ENCODE data around the gene SIK2.
A peak's percentile ranks its signal among the peaks of the same experiment; 100 is the strongest.
"Not testable (repeated sequence)": the region's sequence is repeated elsewhere in the genome, so short reads cannot be mapped to it uniquely, and the experiment has no call there.

The SIK2 gene

DNA sequence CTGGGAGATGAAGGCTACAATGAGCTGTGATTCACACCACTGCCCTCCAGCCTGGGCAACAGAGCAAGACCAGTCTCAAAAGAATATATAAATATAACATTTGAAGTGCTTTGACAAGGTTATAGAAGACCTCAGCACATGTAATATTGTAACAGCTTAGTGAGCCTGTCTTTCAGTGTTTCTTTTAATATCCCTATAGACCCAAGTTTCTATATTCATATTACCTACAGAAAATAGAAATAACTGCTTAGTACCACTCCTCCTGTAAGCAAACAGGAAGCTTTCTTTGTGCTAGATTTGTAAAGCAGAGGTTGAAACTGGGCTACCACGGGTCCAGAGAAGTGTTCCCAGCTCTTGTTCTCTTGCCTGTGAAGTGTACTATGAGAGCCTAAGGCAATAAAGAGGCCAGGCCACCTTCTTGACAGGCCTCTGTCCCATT, 95.7 kb downstream of the SIK2 start:
- no peak for DNase-seq

DNA sequence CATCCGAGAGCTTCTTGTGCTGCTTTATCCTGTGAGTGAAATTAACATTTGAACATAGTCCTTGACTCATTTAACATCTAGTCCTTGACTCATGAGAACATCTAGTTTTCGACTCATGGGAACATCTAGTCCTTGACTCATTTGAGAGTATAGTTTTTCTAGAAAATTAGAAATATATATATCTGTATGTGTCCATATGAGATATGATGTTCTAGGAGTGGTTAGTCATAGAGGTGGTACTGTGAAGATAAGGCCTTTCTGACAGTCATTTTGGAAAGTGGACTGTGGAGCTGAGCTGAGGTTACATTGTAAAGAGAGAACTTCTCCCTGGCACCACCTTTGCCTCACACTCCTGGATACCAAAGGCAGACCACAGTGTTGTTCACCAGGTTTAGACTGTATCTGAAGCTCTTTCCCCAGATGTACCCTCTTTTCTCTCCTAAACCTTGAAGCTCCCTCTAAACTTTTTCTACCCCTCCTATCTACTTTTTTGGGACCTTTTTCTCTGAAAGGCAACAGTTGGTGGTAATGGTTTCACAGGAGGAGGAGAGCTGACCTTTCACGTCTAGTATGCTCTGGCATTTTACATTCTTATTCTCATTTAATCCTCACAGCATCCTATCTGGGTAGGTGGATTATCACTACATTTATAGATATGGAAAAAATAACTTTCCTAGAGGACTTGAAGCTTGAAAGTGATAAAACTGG, 96.8 kb downstream of the SIK2 start:
- DNase-seq, result no peak

DNA sequence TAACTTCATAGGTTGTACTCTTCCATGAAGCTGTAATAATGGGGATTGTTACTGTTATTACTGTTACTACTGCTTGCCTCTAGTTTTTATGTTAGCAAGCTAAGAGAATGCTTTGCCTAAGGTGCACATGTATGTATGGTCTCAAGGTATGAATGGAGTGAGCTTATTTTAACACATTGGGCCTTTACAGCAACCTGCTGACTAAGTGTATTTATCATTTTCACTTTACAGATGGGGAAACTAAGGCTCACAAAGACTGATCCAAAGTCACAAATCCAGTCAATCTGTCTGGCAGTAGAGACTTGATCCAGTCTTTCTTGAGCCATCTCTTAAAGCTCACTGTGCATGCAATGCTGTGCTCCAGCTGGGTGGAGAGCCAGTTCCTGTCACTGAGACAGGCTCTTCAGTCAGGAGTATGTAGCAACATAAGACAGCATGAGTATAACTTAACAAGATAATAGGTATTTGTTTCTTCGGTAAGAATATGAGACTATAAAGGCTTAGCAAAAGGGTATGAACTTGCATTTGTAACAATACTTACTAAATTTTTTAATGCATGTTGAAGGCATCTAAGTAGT, 97.4 kb downstream of the SIK2 start:
- no peak for DNase-seq

DNA sequence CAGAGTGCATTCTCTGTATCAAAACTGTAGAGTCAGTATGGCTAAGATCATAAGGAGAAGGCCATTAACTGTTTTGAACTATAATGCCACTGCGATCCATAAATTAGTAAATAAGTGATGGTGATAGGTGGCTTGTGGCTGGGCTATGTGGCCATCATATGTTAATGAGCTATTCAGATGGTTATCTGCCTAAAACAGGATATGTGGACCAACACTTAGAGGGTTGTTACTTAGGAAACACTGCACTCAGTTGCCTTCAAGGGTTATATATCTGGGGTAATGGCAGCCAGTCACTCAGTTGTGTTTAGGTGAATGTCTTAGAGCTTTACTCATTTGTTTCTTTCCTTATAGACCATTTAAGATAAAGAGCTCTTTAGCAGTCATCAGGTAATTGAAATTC, 97.9 kb downstream of the SIK2 start:
- no peak for DNase-seq

DNA sequence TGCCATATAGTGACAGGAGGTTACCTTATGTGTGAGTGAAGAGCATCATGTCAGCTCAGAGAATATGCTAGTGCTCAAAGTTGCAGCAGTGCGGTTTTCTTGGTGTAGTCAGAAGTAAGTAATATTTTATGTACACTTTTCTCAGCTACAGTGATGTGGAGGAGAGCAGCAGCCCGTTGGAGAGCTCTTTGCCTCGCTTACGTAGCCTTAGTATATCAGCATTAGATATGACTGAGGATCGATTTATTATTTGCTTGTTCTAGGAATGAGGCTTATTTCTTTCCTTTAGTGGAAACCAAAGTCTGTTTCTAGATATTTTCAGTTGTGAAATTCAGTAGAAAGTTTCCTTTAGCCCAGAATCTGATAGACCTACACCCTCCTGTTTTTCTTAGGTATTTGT, 100.4 kb downstream of the SIK2 start:
- DNase-seq, result no peak

DNA sequence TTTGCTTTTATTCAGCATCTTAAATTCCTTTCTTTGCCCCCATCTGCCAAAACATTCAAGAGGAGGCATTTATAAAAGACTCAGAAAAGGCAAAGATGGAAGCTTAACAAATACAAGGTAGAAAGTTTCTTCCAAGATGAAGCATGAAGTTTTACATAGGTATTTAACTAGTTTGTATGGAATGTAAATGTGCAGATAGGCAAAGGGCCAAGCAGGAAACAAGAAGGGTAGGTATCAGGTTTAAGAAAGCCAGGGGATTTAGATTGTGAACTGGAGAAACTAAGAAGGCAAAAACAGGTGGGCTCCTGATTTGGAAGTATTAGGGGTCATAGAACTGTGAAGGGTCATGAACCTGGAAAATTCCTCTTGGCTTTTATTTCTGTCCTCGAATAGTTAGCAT, 101.3 kb downstream of the SIK2 start:
- no peak for DNase-seq

DNA sequence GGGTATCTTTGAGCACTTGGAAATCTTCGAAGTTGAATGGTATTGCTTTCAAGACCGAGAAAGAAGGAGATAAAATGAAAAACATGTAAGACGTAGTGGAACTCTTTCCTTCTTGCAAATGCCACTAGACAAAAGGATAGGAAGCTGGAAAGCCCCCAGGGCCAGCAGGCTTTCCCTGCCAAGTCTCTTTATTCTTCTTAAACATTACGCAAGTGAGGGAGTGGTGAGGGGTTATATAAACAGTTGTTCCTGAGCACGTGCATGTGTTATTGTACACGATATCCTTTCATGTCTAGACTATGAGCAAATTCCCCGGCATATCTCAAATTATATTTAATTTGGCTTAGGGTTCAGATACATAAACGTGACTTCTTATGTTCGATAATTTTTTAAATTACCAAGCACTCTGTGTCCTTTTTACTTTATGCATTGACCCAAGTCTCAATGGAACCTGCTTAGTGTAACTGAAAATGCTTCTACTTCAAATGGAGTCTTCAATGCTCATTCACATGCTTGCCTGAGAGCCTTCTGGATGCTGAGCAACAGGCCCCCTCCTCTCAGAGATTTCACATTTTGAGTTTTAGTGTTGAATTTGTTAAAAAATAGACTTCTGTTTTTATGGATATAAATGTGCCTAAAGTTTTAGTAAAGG, 104.9 kb downstream of the SIK2 start:
- peak in 7 of 51 donors; percentile 7 to 48 (median 12) for DNase-seq

DNA sequence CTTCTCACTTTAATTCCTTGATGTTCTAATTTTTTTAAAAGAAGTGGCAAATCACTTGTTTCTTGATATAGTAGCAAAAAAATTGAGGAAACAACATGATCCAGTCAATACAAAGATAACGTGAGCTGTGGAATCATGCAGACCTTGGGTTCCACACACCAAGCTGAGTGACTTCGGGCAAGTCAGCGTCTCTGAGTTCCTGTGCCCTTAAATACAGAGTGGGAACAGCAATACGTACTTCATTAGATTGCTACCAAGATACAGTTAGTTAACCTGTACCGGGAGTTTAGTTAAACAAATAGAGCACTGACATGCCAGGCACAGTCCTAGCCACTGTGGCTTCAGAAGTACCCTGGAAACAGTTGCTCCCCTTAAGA, 105.4 kb downstream of the SIK2 start:
- DNase-seq, result no peak

DNA sequence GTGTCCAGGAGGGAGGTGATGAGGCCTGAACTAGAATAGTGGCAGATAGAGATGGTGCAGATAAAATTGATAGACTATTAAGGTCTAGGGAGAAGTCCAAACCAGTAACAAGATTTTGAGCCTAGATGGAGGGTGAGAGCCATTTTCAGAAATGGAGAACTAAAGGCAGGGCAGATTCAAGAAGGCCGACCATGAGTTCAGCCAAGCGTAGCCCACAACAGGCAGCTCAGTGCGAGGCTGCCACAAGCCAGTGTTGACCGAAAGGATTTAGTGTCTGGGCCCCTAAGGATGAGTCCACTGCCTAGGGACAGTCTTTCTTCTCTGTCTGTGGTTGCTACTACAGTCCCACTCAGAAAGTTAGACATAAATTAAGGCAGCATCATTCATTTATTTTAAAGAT, 112.3 kb downstream of the SIK2 start:
- DNase-seq, result no peak

DNA sequence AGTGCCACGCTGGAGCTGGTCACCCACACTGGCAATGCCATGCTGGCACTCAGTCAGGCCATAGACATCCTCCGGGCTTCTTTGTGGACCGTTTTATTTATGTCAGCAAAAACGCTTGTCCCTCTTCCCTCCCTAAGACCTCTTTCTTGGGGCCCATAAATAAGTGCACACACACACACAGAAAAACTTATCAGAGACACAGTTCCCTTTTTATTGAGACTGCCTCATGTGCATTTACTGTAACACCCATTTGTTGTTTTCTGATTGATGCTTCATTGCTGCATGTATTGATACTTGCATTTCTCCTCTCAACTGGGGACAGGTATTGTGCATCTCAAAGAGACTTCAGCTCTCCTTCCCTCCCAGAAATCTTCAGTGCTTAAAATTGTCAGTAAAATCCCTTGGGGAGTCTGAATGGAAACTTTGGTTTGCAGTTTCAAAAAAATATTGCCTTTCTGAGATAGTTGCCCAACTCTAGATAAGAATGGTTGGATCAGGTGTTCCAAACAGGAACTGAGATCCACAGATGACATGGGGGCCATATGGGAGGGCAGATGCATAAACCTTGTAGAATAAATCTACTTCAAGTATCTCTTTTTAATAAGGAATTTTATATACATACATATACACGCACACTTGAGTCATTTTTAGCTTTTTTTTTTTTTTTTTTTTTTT, 113.0 kb downstream of the SIK2 start:
- no peak for DNase-seq

DNA sequence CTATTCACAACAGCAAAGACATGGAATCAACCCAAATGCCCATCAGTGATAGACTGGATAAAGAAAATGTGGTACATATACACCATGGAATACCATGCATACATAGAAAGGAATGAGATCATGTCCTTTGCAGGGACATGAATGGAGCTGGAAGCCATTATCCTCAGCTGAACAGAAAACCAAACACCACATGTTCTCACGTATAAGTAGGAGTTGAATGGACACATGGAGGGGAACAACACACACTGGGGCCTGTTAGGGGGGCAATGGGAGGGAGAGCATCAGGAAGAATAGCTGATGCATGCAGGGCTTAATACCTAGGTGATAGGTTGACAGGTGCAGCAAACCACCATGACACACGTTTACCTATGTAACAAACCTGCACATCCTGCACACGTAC, 115.4 kb downstream of the SIK2 start:
- not testable (repeated sequence) for DNase-seq

DNA sequence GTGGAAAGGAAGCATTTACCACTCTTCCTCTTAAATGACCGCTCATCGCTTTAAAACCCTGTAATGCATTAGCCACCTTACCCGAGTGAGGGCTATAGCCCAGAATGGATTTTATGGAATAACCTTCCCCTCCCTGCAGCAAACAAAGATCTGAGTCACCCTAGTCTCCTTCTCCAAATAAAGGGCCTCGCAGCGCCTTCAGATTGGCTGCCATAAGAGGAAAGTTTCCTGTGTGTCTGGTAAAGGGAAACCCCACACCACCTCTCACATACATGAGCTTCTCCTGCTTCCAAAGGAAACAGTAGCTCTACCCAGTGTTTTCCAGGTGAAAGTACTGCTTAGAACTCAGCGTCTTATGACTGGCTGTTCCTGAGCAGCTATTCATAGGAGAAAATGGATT, 116.2 kb downstream of the SIK2 start:
- peak in 2 of 51 donors; percentile 34 to 38 for DNase-seq

DNA sequence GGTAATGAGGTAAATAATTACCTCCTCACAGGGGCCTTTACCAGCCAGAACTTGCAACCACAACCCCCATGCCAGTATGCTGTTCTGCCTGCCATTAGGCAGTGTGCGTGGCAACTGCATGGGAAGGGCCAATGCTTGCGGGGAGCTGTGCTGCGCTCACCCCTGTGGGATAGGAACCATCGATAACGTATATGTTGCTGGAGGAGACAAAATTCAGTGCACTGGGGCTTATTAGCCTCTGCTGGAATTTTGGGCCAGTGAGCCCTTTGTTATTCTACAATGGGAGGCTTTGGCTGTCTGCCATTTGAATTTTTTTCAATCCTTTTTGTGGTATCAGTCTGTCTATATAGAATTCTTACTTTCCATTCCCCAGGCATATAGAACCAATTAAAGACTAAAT, 116.6 kb downstream of the SIK2 start:
- DNase-seq, result no peak

DNA sequence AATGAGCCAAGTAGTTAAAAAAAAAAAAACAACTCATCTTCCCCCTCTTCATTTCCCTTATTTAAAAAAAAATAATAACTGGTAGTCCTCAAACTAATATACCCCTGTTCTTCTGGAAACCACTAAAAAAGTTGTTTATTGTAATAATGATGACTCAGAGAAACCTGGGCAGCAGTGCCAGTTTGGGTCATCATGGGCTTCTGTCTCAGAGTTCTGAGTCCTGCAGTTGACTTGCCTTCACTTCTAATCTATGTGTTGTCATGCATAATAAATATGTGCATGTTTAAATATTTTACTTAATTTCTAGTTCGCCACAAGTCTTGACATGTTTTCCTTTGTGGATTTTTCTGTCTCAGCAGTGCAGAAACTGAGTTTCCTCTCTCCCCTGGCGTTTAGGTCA, 117.1 kb downstream of the SIK2 start:
- no peak for DNase-seq

DNA sequence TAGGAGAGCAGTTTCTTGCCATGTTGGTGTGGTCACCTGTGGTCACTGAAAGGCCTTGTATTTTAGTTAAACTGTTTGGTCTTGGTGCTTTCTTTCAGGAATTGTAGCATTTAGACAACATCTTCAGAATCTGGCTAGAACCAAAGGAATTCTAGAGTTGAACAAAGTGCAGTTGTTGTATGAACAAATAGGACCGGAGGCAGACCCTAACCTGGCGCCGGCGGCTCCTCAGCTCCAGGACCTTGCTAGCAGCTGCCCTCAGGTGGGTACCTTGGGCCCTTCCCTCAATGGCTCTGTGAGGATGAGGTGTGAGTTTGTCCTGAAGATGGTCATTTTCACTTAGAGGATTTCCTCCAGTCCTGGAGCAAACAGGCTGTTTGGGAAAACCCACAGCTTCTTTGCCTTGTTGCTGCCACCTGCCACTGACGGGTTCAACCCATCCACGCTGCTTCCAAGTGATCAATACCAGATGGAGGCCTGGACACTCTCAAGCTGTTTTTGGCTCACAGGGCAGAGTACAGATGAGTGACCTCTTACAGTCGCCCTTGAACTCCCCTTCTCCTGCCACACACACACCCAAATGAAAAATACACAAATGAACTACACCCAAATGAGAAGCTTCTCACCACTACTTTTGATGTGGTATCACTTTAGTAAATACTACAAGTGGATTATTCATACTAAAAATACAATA, 118.7 kb downstream of the SIK2 start:
- no peak for DNase-seq

DNA sequence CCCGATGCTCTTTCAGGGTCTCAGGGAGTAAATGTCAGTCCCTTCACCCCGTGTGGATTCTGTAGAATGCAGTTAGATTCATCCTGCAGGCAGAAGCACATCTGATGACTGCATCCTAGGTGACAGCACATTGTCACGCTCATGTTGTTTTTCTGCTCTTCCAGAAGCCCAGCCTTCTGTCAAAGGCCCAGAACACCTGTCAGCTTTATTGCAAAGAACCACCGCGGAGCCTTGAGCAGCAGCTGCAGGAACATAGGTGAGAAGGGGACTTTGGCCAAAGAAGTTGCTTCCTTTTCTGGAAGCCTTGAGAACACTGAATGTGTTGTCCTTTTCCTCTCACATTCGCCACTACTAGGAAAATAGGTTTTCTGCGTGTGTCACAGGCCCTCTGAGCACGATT, 120.3 kb downstream of the SIK2 start:
- no peak for DNase-seq

DNA sequence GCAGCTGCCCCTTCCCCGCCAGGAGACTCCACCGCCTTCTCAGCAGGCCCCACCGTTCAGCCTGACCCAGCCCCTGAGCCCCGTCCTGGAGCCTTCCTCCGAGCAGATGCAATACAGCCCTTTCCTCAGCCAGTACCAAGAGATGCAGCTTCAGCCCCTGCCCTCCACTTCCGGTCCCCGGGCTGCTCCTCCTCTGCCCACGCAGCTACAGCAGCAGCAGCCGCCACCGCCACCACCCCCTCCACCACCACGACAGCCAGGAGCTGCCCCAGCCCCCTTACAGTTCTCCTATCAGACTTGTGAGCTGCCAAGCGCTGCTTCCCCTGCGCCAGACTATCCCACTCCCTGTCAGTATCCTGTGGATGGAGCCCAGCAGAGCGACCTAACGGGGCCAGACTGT, 121.3 kb downstream of the SIK2 start:
- no peak for DNase-seq

DNA sequence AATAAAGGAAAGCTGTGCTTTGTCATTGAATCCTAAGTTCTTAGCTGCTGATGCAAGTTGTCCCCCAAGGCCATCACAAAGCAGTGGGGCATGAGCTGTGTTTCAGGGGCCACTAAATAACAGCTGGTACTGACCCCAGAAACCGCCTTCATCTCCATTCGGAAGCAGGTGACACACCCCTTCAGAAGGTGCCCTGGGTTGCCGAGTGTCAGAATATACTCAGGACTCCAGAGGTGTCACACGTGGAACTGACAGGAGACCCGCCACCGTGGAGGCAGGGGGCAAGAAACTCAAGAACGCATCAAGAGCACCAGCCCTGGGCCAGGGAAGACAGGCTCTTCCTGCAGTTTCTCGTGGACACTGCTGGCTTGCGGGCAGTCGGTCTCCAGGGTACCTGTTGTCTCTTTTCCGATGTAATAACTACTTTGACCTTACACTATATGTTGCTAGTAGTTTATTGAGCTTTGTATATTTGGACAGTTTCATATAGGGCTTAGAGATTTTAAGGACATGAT, 122.4 kb downstream of the SIK2 start:
- no peak for DNase-seq

DNA sequence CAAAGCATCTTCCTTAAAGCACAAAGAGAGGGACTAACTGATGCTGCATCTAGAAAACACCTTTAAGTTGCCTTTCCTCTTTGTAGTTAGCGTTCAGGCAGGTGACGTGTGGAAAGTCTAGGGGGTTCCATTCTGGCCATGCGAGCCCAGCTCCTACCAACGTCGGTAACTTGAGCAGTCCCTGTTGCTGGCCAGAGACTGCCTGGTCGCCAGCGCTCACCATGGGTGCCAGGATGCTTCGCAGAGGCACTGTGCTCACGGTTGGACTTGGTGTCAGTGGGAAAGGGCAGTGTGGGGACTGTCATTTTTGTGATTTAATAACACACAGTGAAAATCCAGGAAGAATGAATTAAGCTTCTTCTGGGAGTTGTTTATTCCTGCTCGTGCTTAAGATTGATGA, 123.4 kb downstream of the SIK2 start:
- no peak for DNase-seq

DNA sequence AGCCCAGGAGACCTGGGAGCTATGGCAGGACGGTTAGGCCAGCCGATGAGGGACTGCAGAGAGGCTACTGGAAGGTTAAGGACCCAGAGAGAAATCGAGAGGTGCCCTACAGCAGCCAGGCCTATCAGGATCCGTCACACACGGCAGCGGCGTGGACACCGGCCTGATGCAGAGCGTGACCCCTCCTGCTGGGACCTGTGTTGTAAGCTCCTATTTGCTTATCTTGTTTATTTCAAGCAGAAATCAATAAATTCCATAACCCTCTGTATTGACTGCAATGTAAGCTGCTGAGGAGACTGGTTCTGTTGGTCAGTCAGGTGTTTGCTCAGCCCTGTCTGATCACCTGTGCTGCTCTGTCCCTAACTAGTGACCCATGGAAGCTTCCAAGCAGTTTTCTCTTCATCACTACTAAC, 124.1 kb downstream of the SIK2 start:
- DNase-seq, result no peak

DNA sequence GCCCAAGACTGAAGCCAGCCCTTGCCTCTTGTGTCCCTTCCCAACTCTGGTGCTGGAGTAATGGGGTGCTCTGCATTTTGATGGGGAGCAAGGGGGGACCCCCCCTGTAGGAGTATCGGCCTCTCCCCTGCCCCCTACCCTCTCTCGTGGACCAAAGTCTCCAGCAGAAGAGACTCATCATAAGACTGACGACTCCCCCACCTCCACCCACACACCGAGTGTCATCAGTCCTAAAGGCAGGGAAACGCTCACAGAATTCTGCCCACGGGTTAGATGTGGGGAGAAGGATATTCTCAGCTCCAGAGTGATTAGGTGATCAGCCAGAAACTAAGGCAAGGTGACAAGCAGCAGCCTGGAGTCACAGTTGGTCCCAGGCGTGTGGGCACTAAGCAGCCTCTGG, 125.2 kb downstream of the SIK2 start:
- DNase-seq, result peak in 1 of 51 donors; percentile 43

Data from hypothalamus (tissue), 51 donors.